ENCODE measurements around the gene PRR5L. TPM values are rescaled to one million over a fixed set of nuclear protein-coding genes. Genes with fewer than 3 reads are reported as not detected.

PRR5L gene
- total and polyA plus RNA-seq, 3 experiments from 2014 or later = 28.4 to 43.0 (median 32.5) TPM

GRCh38 chr11:36373016-36374010 lies 77.2 kb downstream of the PRR5L start:
- Histone ChIP-seq H3K27ac (ENCODE audit: low read depth, low read length) (no peak overlapping the region), H3K27me3 (ENCODE audit: insufficient read depth, low read length, poor library complexity, severe bottlenecking) (no peaks in the 10 kb centered on the region), H3K4me1 (ENCODE audit: insufficient read depth, low read length) (peaks cover 10% of the 10 kb centered on the region), H3K4me3 (ENCODE audit: low read length) (no peak overlapping the region), H3K9me3 (ENCODE audit: low read length) (no peaks in the 10 kb centered on the region), H3K36me3 (ENCODE audit: insufficient read depth, low read length) (no peaks in the 10 kb centered on the region)
- DNase-seq = no peak
- peaks cover 19 to 34% (median 31%) of the 10 kb centered on the region in 3 donors for H3K4me1 Mint-ChIP-seq
- peaks cover 7 to 16% of the 10 kb centered on the region in 2 donors for H3K27me3 Mint-ChIP-seq
- H3K36me3 Mint-ChIP-seq = peaks cover 0 to 15% (median 0%) of the 10 kb centered on the region in 3 donors
- ChIA-PET POLR2A (interaction anchor here (0.6 to 0.7 kb wide), 2 partner anchors 10 to 81 kb away, joined by 3 to 6 read pairs; no protein-coding TSS in a partner anchor), CTCF (interaction anchor here (1.2 to 1.5 kb wide), 3 partner anchors 14 to 22 kb away, joined by 4 to 5 read pairs (median 4); no protein-coding TSS in a partner anchor)
- H3K4me3 Mint-ChIP-seq = peak overlapping the region in 1 of 7 donors; percentile 100
- H3K27ac Mint-ChIP-seq = peak overlapping the region in 4 of 8 donors; percentile 47 to 82 (median 49)
- H3K9me3 Mint-ChIP-seq = no peaks in the 10 kb centered on the region

- peak overlapping the region in 5 of 7 donors; percentile 13 to 100 (median 56) for H3K4me3 Mint-ChIP-seq
- H3K27me3 ChIP-seq (ENCODE audit: insufficient read depth, low read length, poor library complexity, severe bottlenecking) = no peaks in the 10 kb centered on the region
- no peak overlapping the region for H3K27ac ChIP-seq (ENCODE audit: low read depth, low read length)
- no peak overlapping the region for H3K4me3 ChIP-seq (ENCODE audit: low read length)
- peaks cover 13% of the 10 kb centered on the region for H3K4me1 ChIP-seq (ENCODE audit: insufficient read depth, low read length)
- POLR2A ChIA-PET = no interaction called here
- peaks cover 30 to 46% (median 45%) of the 10 kb centered on the region in 3 donors for H3K4me1 Mint-ChIP-seq
- no peaks in the 10 kb centered on the region for H3K36me3 ChIP-seq (ENCODE audit: insufficient read depth, low read length)
- no peak for DNase-seq
- H3K36me3 Mint-ChIP-seq = peaks cover 4 to 27% (median 8%) of the 10 kb centered on the region in 3 donors
- CTCF ChIA-PET = interaction anchor here (1.2 to 5.3 kb wide), 4 partner anchors 10 to 37 kb away, joined by 3 to 45 read pairs (median 12); no protein-coding TSS in a partner anchor
- peak overlapping the region in 4 of 8 donors; percentile 48 to 95 (median 72) for H3K27ac Mint-ChIP-seq
- peaks cover 7 to 13% of the 10 kb centered on the region in 2 donors for H3K27me3 Mint-ChIP-seq
- no peaks in the 10 kb centered on the region for H3K9me3 Mint-ChIP-seq
- no peaks in the 10 kb centered on the region for H3K9me3 ChIP-seq (ENCODE audit: low read length)
These were observed 78.6 kb downstream of the PRR5L start for GRCh38 chr11:36374726-36375125.

- Mint-ChIP-seq H3K36me3 (peaks cover 11 to 34% (median 14%) of the 10 kb centered on the region in 3 donors), H3K9me3 (no peaks in the 10 kb centered on the region), H3K27ac (peak overlapping the region; percentile 67 to 98 (median 94)), H3K4me3 (peak overlapping the region; percentile 99 to 100 (median 99)), H3K27me3 (peaks cover 7 to 13% of the 10 kb centered on the region in 2 donors), H3K4me1 (peaks cover 37 to 53% (median 52%) of the 10 kb centered on the region in 3 donors)
- Histone ChIP-seq H3K4me1 (ENCODE audit: insufficient read depth, low read length) (peaks cover 19% of the 10 kb centered on the region), H3K36me3 (ENCODE audit: insufficient read depth, low read length) (no peaks in the 10 kb centered on the region), H3K27me3 (ENCODE audit: insufficient read depth, low read length, poor library complexity, severe bottlenecking) (no peaks in the 10 kb centered on the region), H3K4me3 (ENCODE audit: low read length) (peak overlapping the region; percentile 84), H3K27ac (ENCODE audit: low read depth, low read length) (no peak overlapping the region), H3K9me3 (ENCODE audit: low read length) (no peaks in the 10 kb centered on the region)
- CTCF ChIA-PET = interaction anchor here (1.0 to 5.3 kb wide), 10 partner anchors 10 to 103 kb away, joined by 3 to 45 read pairs (median 3); no protein-coding TSS in a partner anchor
- DNase-seq = peak in 1 of 5 donors; percentile 39
- POLR2A ChIA-PET = interaction anchor here (0.5 to 4.2 kb wide), 7 partner anchors 10 to 123 kb away, joined by 3 to 20 read pairs (median 4); no protein-coding TSS in a partner anchor
These were observed 79.4 kb downstream of the PRR5L start for GRCh38 chr11:36375353-36376008.

GRCh38 chr11:36376009-36376887 lies 80.2 kb downstream of the PRR5L start:
- ChIA-PET POLR2A (interaction anchor here (0.6 to 4.2 kb wide), 6 partner anchors 9 to 122 kb away, joined by 3 to 20 read pairs (median 5); no protein-coding TSS in a partner anchor), CTCF (interaction anchor here (0.8 to 5.3 kb wide), 16 partner anchors 9 to 128 kb away, joined by 3 to 45 read pairs (median 4); no protein-coding TSS in a partner anchor)
- DNase-seq = peak in 1 of 5 donors; percentile 50
- Histone ChIP-seq H3K27ac (ENCODE audit: low read depth, low read length) (peak overlapping the region; percentile 76), H3K4me1 (ENCODE audit: insufficient read depth, low read length) (peaks cover 19% of the 10 kb centered on the region), H3K36me3 (ENCODE audit: insufficient read depth, low read length) (no peaks in the 10 kb centered on the region), H3K9me3 (ENCODE audit: low read length) (no peaks in the 10 kb centered on the region), H3K4me3 (ENCODE audit: low read length) (peak overlapping the region; percentile 84), H3K27me3 (ENCODE audit: insufficient read depth, low read length, poor library complexity, severe bottlenecking) (no peaks in the 10 kb centered on the region)
- H3K4me1 Mint-ChIP-seq = peaks cover 41 to 61% (median 60%) of the 10 kb centered on the region in 3 donors
- H3K9me3 Mint-ChIP-seq = no peaks in the 10 kb centered on the region
- H3K27me3 Mint-ChIP-seq = peaks cover 7 to 8% of the 10 kb centered on the region in 2 donors
- H3K36me3 Mint-ChIP-seq = peaks cover 14 to 41% (median 14%) of the 10 kb centered on the region in 3 donors
- H3K27ac Mint-ChIP-seq = peak overlapping the region; percentile 70 to 98 (median 94)
- peak overlapping the region; percentile 99 to 100 (median 99) for H3K4me3 Mint-ChIP-seq

- ChIA-PET CTCF (interaction anchor here (0.8 to 5.3 kb wide), 22 partner anchors 8 to 133 kb away, joined by 3 to 45 read pairs (median 4); partner anchors contain the start of gene TRAF6), POLR2A (interaction anchor here (0.6 to 4.2 kb wide), 5 partner anchors 13 to 44 kb away, joined by 3 to 20 read pairs (median 6); no protein-coding TSS in a partner anchor)
- Histone ChIP-seq H3K27me3 (ENCODE audit: insufficient read depth, low read length, poor library complexity, severe bottlenecking) (no peaks in the 10 kb centered on the region), H3K36me3 (ENCODE audit: insufficient read depth, low read length) (no peaks in the 10 kb centered on the region), H3K4me3 (ENCODE audit: low read length) (peak overlapping the region; percentile 84), H3K27ac (ENCODE audit: low read depth, low read length) (peak overlapping the region; percentile 76), H3K9me3 (ENCODE audit: low read length) (no peaks in the 10 kb centered on the region), H3K4me1 (ENCODE audit: insufficient read depth, low read length) (peaks cover 19% of the 10 kb centered on the region)
- DNase-seq = peak; percentile 2 to 75 (median 53)
- Mint-ChIP-seq H3K36me3 (peaks cover 14 to 45% (median 14%) of the 10 kb centered on the region in 3 donors), H3K9me3 (no peaks in the 10 kb centered on the region), H3K4me3 (peak overlapping the region; percentile 99 to 100 (median 99)), H3K27me3 (peaks cover 4 to 7% of the 10 kb centered on the region in 2 donors), H3K4me1 (peaks cover 43 to 66% (median 65%) of the 10 kb centered on the region in 3 donors), H3K27ac (peak overlapping the region; percentile 70 to 98 (median 96))
These were observed 81.0 kb downstream of the PRR5L start for GRCh38 chr11:36376888-36377758.

Measured in CD8-positive, alpha-beta memory T cell (primary cell).